Mesothelial cell of epicardium (in vitro differentiated cells): ENCODE measurements around the gene YJEFN3. TPM values are rescaled to one million over a fixed set of nuclear protein-coding genes. Genes with fewer than 3 reads are reported as not detected.

Source experiments
- DNase-seq, 2 experiments: peaks; one replicate each; pipeline ENCODE4 v3.0.0; 2021; ENCODE audit warnings: low spot score in 2 of 2; ENCODE audit not compliant: unreplicated experiment in 2 of 2
- H3K27ac Mint-ChIP-seq: 2 replicates; pipeline ENCODE4 v1.8.0; 2021; ENCODE audit warnings: mixed read lengths
- H3K27me3 Mint-ChIP-seq: 2 replicates; pipeline ENCODE4 v1.8.0; 2021; ENCODE audit warnings: low read depth, mixed read lengths
- H3K36me3 Mint-ChIP-seq: 2 replicates; pipeline ENCODE4 v1.8.0; 2021; ENCODE audit warnings: mixed read lengths
- H3K4me1 Mint-ChIP-seq: 2 replicates; pipeline ENCODE4 v1.8.0; 2021; ENCODE audit warnings: mixed read lengths
- H3K4me3 Mint-ChIP-seq: 2 replicates; pipeline ENCODE4 v1.8.0; 2021; ENCODE audit warnings: mild to moderate bottlenecking, moderate library complexity, mixed read lengths
- H3K9me3 Mint-ChIP-seq: 2 replicates; pipeline ENCODE4 v1.8.0; 2021; ENCODE audit warnings: mixed read lengths
- total RNA-seq: library from RNA; stranded (reverse); gene quantifications from 3 replicates; pipeline ENCODE4 v1.2.1, GENCODE V29; 2021
- TF ChIP-seq, protein P1 (sequence below): fragments of 200-600 bp; sonication (generic); IDR thresholded peaks from one replicate; pipeline ENCODE4 v1.5.0; 2021; ENCODE audit warnings: antibody characterized with exemption; ENCODE audit not compliant: unreplicated experiment

The YJEFN3 gene
- total RNA-seq, 1 donor from 2014 or later = 22.6 TPM

DNA sequence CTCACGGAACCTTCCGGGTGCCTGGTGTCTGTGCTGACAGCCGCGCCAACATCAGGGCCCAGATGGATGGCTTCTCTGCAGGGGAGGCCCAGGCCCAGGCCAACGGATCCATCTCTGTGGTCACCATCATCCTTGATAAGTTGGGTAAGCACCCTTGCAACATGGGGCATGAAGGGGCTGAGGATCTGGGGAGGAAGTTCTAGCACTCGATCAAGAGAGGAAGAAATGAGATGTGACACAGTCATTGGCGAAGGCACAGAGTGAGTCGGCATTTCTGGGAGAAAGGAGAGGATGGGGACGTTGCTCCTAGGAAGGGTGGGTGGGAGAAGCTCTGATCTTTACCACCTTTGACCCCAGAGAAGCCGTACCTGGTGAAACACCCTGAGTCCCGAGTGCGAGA lies 13.8 kb downstream of the YJEFN3 start:
- no peak for DNase-seq
- TF ChIP-seq, protein P1, sequence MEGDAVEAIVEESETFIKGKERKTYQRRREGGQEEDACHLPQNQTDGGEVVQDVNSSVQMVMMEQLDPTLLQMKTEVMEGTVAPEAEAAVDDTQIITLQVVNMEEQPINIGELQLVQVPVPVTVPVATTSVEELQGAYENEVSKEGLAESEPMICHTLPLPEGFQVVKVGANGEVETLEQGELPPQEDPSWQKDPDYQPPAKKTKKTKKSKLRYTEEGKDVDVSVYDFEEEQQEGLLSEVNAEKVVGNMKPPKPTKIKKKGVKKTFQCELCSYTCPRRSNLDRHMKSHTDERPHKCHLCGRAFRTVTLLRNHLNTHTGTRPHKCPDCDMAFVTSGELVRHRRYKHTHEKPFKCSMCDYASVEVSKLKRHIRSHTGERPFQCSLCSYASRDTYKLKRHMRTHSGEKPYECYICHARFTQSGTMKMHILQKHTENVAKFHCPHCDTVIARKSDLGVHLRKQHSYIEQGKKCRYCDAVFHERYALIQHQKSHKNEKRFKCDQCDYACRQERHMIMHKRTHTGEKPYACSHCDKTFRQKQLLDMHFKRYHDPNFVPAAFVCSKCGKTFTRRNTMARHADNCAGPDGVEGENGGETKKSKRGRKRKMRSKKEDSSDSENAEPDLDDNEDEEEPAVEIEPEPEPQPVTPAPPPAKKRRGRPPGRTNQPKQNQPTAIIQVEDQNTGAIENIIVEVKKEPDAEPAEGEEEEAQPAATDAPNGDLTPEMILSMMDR = no peak
- H3K27ac Mint-ChIP-seq = no peak overlapping the region
- H3K36me3 Mint-ChIP-seq = no peaks in the 10 kb centered on the region
- peaks cover 14% of the 10 kb centered on the region for H3K4me1 Mint-ChIP-seq
- no peaks in the 10 kb centered on the region for H3K9me3 Mint-ChIP-seq
- peaks cover 6% of the 10 kb centered on the region for H3K27me3 Mint-ChIP-seq
- no peak overlapping the region for H3K4me3 Mint-ChIP-seq

DNA sequence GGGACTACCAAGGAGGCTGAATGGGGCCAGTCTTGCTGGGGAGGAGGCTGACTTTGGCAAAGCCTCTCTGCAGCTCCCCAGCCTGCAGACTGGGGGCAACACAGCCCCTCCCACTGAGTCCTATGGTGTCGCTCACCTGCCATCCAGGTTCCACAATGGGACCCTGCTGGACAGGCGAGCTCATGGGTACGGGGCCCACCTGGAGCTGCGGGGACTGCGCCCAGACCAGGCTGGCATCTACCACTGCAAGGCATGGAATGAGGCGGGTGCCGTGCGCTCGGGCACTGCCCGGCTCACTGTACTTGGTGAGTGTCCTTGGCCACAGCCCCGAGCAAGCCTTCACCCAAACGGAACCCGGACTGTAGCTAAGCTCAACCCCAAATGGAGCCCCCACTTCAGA lies 14.4 kb downstream of the YJEFN3 start:
- no peaks in the 10 kb centered on the region for H3K9me3 Mint-ChIP-seq
- TF ChIP-seq, protein P1 = no peak

DNA sequence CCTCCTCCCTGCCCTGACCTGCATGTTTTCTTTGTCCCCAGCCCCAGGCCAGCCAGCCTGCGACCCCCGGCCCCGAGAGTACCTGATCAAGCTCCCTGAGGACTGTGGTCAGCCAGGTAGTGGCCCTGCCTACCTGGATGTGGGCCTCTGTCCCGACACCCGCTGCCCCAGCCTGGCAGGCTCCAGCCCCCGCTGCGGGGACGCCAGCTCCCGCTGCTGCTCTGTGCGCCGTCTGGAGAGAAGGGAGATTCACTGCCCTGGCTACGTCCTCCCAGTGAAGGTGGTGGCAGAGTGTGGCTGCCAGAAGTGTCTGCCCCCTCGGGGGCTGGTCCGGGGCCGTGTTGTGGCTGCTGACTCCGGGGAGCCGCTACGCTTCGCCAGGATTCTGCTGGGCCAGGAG lies 14.9 kb downstream of the YJEFN3 start:
- H3K4me1 Mint-ChIP-seq = peaks cover 11% of the 10 kb centered on the region
- no peak for DNase-seq
- H3K27me3 Mint-ChIP-seq = peaks cover 4% of the 10 kb centered on the region
- TF ChIP-seq, protein P1 = no peak
- no peaks in the 10 kb centered on the region for H3K9me3 Mint-ChIP-seq
- H3K4me3 Mint-ChIP-seq = no peak overlapping the region
- H3K36me3 Mint-ChIP-seq = no peaks in the 10 kb centered on the region
- no peak overlapping the region for H3K27ac Mint-ChIP-seq

More for the DNA sequence above, 14.4 kb downstream of the YJEFN3 start:
- H3K4me1 Mint-ChIP-seq = peaks cover 14% of the 10 kb centered on the region
- peaks cover 6% of the 10 kb centered on the region for H3K27me3 Mint-ChIP-seq
- H3K4me3 Mint-ChIP-seq = no peak overlapping the region
- no peak for DNase-seq
- no peak overlapping the region for H3K27ac Mint-ChIP-seq
- H3K36me3 Mint-ChIP-seq = no peaks in the 10 kb centered on the region

DNA sequence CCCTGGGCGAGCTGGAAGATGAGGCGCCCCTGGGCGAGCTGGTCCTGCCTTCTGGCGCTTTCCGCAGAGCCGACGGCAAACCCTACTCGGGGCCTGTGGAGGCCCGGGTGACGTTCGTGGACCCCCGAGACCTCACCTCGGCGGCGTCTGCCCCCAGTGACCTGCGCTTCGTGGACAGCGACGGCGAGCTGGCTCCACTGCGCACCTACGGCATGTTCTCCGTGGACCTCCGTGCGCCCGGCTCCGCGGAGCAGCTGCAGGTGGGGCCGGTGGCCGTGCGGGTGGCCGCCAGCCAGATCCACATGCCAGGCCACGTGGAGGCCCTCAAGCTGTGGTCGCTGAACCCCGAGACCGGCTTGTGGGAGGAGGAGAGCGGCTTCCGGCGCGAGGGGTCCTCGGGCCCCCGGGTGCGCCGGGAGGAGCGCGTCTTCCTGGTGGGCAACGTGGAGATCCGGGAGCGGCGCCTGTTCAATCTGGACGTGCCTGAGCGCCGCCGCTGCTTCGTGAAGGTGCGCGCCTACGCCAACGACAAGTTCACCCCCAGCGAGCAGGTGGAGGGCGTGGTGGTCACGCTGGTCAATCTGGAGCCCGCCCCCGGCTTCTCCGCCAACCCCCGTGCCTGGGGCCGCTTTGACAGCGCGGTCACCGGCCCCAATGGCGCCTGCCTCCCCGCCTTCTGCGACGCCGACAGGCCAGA lies 15.7 kb downstream of the YJEFN3 start:
- no peak overlapping the region for H3K27ac Mint-ChIP-seq
- no peak for DNase-seq
- H3K27me3 Mint-ChIP-seq = no peaks in the 10 kb centered on the region
- peaks cover 12% of the 10 kb centered on the region for H3K4me1 Mint-ChIP-seq
- H3K36me3 Mint-ChIP-seq = no peaks in the 10 kb centered on the region
- H3K4me3 Mint-ChIP-seq = no peak overlapping the region
- TF ChIP-seq, protein P1 = no peak
- H3K9me3 Mint-ChIP-seq = no peaks in the 10 kb centered on the region

DNA sequence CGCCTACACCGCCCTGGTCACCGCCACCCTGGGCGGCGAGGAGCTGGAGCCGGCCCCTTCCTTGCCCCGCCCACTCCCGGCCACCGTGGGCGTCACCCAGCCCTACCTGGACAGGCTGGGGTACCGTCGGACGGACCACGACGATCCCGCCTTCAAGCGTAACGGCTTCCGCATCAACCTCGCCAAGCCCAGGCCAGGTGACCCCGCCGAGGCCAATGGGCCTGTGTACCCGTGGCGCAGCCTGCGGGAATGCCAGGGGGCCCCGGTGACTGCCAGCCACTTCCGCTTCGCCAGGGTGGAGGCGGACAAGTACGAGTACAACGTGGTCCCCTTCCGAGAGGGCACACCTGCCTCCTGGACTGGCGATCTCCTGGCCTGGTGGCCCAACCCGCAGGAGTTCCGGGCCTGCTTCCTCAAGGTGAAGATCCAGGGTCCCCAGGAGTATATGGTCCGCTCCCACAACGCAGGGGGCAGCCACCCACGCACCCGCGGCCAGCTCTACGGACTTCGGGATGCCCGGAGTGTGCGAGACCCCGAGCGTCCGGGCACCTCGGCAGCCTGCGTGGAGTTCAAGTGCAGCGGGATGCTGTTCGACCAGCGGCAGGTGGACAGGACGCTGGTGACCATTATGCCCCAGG lies 16.4 kb downstream of the YJEFN3 start:
- H3K4me1 Mint-ChIP-seq = peaks cover 16% of the 10 kb centered on the region
- TF ChIP-seq, protein P1 = no peak
- DNase-seq = no peak
- no peak overlapping the region for H3K4me3 Mint-ChIP-seq
- H3K27ac Mint-ChIP-seq = no peak overlapping the region
- no peaks in the 10 kb centered on the region for H3K9me3 Mint-ChIP-seq
- H3K36me3 Mint-ChIP-seq = no peaks in the 10 kb centered on the region
- no peaks in the 10 kb centered on the region for H3K27me3 Mint-ChIP-seq
